Measurements from ENCODE around the gene GOLGA8G. TPM values are rescaled to one million over a fixed set of nuclear protein-coding genes. Genes with fewer than 3 reads are reported as not detected.
"Not testable (repeated sequence)": the region's sequence is repeated elsewhere in the genome, so short reads cannot be mapped to it uniquely, and the experiment has no call there.

Gene GOLGA8G
- total RNA-seq: not detected

GRCh38 chr15:28532954-28533353, at the start of gene GOLGA8G:
GOLGA8G (minus strand) TSS chr15:28532971; CDS start chr15:28532909, 62 bp downstream.
- not testable (repeated sequence) for H3K27me3 ChIP-seq; H3K4me3 ChIP-seq; H3K36me3 ChIP-seq; H3K4me1 ChIP-seq; DNase-seq (ENCODE audit: low spot score); H3K27ac ChIP-seq; H3K9me3 ChIP-seq

- H3K9me3 ChIP-seq, H3K27ac ChIP-seq, H3K36me3 ChIP-seq, H3K27me3 ChIP-seq, H3K4me3 ChIP-seq, H3K4me1 ChIP-seq: not testable (repeated sequence)
- DNase-seq (ENCODE audit: low spot score): peak; percentile 18
Observed at GRCh38 chr15:28573351-28573750, 40.6 kb upstream of the GOLGA8G start.

DNA sequence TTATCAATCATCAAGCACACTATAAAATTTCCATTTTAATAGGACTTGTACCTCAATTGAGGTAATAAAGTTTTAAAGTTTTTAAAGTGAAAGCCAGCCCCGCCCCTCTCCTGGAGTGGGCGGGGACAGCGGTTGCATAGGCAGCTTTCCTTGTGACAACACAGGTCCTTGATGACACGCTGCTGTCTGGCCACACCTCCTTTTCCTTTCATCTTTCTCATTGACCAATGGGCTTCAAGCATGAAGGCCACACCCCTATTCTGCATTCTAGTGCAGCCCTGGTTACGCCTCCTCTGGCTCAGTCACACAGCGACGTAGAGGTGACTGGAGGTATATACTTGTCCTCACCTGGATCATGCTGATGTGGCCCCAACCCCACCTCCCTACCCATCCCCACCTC, 20.5 kb upstream of the GOLGA8G start, which contains the start of gene GOLGA6L25:
GOLGA6L25 (plus strand) TSS at position 301 of the 400 bp plus-strand sequence; CDS start at position 362, 61 bp downstream.
- not testable (repeated sequence) for DNase-seq (ENCODE audit: low spot score); H3K4me1 ChIP-seq

GRCh38 chr15:28515208-28515607, 17.6 kb downstream of the GOLGA8G start:
- DNase-seq (ENCODE audit: low spot score); H3K36me3 ChIP-seq; H3K4me1 ChIP-seq; H3K27ac ChIP-seq; H3K4me3 ChIP-seq; H3K9me3 ChIP-seq; H3K27me3 ChIP-seq: not testable (repeated sequence)

More for the DNA sequence above, 20.5 kb upstream of the GOLGA8G start, which contains the start of gene GOLGA6L25:
- H3K27me3 ChIP-seq, H3K27ac ChIP-seq, H3K36me3 ChIP-seq, H3K4me3 ChIP-seq, H3K9me3 ChIP-seq: not testable (repeated sequence)

DNA sequence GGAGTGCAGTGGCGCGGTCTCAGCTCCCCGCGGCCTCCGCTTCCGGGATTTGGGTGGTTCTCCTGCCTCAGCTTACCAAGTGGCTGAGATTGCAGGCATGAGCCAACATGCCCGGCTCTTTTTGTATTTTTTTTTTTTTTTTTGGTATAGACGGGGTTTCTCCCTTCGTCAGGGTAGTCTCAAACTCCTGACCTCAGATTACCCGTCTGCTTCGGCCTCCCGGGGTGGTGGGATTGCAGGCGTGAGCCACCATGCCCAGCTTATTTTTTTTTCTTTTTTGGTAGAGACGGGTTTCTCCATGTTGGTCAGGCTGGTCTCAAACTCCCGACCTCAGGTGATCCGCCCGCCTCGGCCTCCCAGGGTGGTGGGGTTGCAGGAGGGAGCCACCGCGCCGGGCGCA, 18.6 kb downstream of the GOLGA8G start:
- not testable (repeated sequence) for H3K36me3 ChIP-seq; H3K27ac ChIP-seq; DNase-seq (ENCODE audit: low spot score); H3K4me1 ChIP-seq; H3K4me3 ChIP-seq; H3K9me3 ChIP-seq; H3K27me3 ChIP-seq

DNA sequence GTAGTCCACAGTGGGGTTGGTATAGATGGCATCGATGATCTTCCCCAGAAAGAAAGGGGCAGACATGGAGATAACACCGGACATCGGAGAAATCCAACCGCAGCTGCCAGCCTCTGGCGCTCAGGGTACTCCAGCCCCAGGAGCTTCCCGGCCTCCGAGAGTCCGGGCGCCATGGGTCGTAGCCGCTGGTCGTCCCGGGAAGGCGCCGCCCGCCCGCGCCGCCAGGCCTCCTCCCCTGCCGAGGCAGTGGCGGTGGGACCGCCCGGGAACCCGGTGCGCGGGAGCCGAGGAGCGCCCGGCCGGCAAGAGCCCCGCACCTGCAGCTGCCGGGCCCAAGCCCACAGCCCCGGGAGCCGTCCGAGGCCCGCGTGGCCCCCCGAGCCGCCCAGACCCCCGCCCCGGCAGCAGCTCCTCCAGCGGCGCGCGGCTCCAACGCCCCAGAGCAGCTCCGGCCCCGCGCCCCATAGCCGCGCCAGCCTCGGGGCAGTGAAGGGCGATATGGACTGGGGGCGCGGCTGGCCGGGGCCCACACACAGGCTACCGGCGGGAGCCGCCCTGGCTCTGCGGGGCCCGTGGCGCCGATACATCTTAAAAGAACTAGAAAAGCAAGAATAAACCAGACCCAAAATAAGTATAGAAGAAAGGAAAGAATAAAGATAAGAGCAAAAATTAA, 24.4 kb downstream of the GOLGA8G start:
- not testable (repeated sequence) for DNase-seq (ENCODE audit: low spot score); H3K9me3 ChIP-seq; H3K36me3 ChIP-seq; H3K27ac ChIP-seq; H3K4me1 ChIP-seq; H3K27me3 ChIP-seq; H3K4me3 ChIP-seq

DNA sequence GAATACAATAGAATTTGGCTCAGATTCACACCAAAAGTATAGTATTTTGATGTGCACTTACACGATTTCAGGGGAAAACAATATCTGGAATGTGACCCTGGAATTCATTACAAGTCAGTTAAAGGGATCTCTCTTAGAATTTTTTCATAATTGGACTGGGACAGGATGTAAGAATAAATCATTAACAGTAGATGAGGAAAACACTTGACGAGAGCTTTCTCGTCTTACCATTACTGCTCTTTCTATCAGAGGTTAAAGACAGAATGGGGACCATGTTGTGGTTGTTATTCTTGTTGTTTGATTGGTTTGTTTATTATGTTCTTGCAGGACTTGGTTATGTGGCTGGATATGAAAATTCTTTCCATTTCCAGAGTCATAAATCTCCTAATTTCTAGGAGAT, 51.4 kb downstream of the GOLGA8G start:
- H3K4me1 ChIP-seq; H3K9me3 ChIP-seq; H3K4me3 ChIP-seq; DNase-seq (ENCODE audit: low spot score); H3K36me3 ChIP-seq; H3K27ac ChIP-seq; H3K27me3 ChIP-seq: not testable (repeated sequence)

Small RNA genes lying within 50 kb of the gene (microRNA-seq; reads per million reads assigned to microRNA genes)
- 0 reads per million in 2 donors for gene MIR4509-3 (ENCODE audit: borderline number of aligned reads in 2 of 2, borderline replicate concordance in 1 of 2)

Other genes starting within 250 kb of the GOLGA8G start
- gene HERC2, start 210.8 kb downstream of the GOLGA8G start, total RNA-seq: 10 to 100 TPM; 50.8 to 62.4 TPM
- gene GOLGA6L24, start 174.9 kb downstream of the GOLGA8G start, total RNA-seq: not detected
- gene GOLGA8F, start 154.3 kb downstream of the GOLGA8G start, total RNA-seq: not detected
- not detected for gene GOLGA6L25, start 20.6 kb upstream of the GOLGA8G start, total RNA-seq
- under 1 TPM in 1 of 2 donors, not detected in 1; 0.31 TPM for gene GOLGA8M, start 179.4 kb upstream of the GOLGA8G start, total RNA-seq